ENCODE measurements around the gene TPRN.

Gene TPRN

GRCh38 chr9:137152844-137153405, 47.6 kb downstream of the TPRN start:
- no peak for TF ChIP-seq FOXP2 (optimal IDR thresholded peaks at IDR 0.05; ENCODE audit: borderline replicate concordance, extremely low read depth, extremely low read length, insufficient read depth)
- TF ChIP-seq TAF1 (IDR thresholded peaks at IDR 0.05; ENCODE audit: borderline replicate concordance, insufficient read depth, low read length), result no peak
- no peak for TF ChIP-seq SIN3A (IDR thresholded peaks at IDR 0.05; ENCODE audit: borderline replicate concordance, insufficient read depth, low read length)
- TF ChIP-seq, protein P1, sequence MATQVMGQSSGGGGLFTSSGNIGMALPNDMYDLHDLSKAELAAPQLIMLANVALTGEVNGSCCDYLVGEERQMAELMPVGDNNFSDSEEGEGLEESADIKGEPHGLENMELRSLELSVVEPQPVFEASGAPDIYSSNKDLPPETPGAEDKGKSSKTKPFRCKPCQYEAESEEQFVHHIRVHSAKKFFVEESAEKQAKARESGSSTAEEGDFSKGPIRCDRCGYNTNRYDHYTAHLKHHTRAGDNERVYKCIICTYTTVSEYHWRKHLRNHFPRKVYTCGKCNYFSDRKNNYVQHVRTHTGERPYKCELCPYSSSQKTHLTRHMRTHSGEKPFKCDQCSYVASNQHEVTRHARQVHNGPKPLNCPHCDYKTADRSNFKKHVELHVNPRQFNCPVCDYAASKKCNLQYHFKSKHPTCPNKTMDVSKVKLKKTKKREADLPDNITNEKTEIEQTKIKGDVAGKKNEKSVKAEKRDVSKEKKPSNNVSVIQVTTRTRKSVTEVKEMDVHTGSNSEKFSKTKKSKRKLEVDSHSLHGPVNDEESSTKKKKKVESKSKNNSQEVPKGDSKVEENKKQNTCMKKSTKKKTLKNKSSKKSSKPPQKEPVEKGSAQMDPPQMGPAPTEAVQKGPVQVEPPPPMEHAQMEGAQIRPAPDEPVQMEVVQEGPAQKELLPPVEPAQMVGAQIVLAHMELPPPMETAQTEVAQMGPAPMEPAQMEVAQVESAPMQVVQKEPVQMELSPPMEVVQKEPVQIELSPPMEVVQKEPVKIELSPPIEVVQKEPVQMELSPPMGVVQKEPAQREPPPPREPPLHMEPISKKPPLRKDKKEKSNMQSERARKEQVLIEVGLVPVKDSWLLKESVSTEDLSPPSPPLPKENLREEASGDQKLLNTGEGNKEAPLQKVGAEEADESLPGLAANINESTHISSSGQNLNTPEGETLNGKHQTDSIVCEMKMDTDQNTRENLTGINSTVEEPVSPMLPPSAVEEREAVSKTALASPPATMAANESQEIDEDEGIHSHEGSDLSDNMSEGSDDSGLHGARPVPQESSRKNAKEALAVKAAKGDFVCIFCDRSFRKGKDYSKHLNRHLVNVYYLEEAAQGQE (IDR thresholded peaks at IDR 0.05; ENCODE audit: insufficient read depth in 1 of 2, low read depth in 2 of 2, low read length in 2 of 2), result no peak
- no peak for TF ChIP-seq POLR2AphosphoS5 (IDR thresholded peaks at IDR 0.05; ENCODE audit: low read depth, low read length)

DNA sequence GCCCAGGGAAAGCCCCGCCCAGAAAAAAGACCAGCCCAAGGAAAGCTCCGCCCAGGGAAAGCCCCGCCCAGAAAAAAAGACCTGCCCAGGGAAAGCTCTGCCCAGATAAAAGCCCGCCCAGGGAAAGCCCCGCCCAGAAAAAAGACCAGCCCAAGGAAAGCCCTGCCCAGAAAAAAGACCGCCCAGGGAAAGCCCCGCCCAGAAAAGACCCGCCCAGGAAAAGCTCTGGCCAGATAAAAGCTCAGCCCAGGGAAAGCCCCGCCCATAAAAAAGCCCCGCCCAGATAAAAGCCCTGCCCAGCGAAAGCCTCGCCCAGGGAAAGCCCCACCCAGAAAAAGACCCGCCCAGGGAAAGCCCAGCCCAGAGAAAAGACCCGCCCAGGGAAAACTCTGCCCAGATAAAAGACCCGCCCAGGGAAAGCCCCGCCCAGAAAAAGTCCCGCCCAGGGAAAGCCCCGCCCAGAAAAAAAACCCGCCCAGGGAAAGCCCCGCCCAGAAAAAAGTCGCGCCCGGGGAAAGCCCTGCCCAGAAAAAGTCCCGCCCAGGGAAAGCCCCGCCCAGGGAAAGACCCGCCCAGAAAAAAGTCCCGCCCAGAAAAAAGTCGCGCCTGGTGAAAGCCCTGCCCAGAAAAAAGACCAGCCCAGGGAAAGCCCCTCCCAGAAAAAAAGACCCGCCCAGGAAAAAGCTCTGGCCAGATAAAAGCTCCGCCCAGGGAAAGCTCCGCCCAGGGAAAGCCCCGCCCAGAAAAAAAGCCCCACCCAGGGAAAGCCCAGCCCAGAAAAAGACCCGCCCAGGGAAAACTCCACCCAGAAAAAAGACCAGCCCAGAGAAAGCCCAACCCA, 49.7 kb downstream of the TPRN start:
- TF ChIP-seq SIN3A (IDR thresholded peaks at IDR 0.05; ENCODE audit: borderline replicate concordance, insufficient read depth, low read length) (no peak), FOXP2 (optimal IDR thresholded peaks at IDR 0.05; ENCODE audit: borderline replicate concordance, extremely low read depth, extremely low read length, insufficient read depth) (no peak), TAF1 (IDR thresholded peaks at IDR 0.05; ENCODE audit: borderline replicate concordance, insufficient read depth, low read length) (no peak), POLR2AphosphoS5 (IDR thresholded peaks at IDR 0.05; ENCODE audit: low read depth, low read length) (no peak)
- TF ChIP-seq, protein P1 (IDR thresholded peaks at IDR 0.05; ENCODE audit: insufficient read depth in 1 of 2, low read depth in 2 of 2, low read length in 2 of 2), result no peak

- TF ChIP-seq POLR2AphosphoS5 (IDR thresholded peaks at IDR 0.05; ENCODE audit: low read depth, low read length), result no peak
- TF ChIP-seq, protein P1 (IDR thresholded peaks at IDR 0.05; ENCODE audit: insufficient read depth in 1 of 2, low read depth in 2 of 2, low read length in 2 of 2), result no peak
- no peak for TF ChIP-seq TAF1 (IDR thresholded peaks at IDR 0.05; ENCODE audit: borderline replicate concordance, insufficient read depth, low read length)
- no peak for TF ChIP-seq SIN3A (IDR thresholded peaks at IDR 0.05; ENCODE audit: borderline replicate concordance, insufficient read depth, low read length)
- no peak for TF ChIP-seq FOXP2 (optimal IDR thresholded peaks at IDR 0.05; ENCODE audit: borderline replicate concordance, extremely low read depth, extremely low read length, insufficient read depth)
These were observed 50.5 kb downstream of the TPRN start for GRCh38 chr9:137149942-137150616.

DNA sequence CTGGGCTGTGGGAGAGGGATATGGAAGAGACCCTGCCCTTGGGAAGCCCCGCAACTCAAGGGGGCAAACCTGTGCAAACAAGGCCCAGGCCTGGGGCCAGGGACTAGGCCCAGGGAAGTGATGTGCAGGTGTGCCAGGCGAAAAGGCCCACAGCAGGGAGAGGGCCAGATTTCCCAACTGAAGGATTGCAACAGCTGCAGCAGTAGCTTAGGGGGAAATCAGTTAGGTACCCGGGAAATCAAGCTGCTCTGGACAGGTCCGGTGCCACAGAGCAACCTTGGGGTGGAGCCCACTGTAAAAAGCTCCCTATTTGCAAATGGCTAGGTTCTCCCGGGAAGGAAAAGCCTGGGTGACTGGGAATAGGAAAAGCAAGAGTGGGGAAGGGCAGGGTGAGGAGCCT, 51.2 kb downstream of the TPRN start:
- TF ChIP-seq TAF1 (IDR thresholded peaks at IDR 0.05; ENCODE audit: borderline replicate concordance, insufficient read depth, low read length) (no peak), SIN3A (IDR thresholded peaks at IDR 0.05; ENCODE audit: borderline replicate concordance, insufficient read depth, low read length) (no peak), FOXP2 (optimal IDR thresholded peaks at IDR 0.05; ENCODE audit: borderline replicate concordance, extremely low read depth, extremely low read length, insufficient read depth) (no peak), POLR2AphosphoS5 (IDR thresholded peaks at IDR 0.05; ENCODE audit: low read depth, low read length) (no peak)
- TF ChIP-seq, protein P1 (IDR thresholded peaks at IDR 0.05; ENCODE audit: insufficient read depth in 1 of 2, low read depth in 2 of 2, low read length in 2 of 2), result no peak
